ENCODE measurements around the gene EEPD1.

The EEPD1 gene

DNA sequence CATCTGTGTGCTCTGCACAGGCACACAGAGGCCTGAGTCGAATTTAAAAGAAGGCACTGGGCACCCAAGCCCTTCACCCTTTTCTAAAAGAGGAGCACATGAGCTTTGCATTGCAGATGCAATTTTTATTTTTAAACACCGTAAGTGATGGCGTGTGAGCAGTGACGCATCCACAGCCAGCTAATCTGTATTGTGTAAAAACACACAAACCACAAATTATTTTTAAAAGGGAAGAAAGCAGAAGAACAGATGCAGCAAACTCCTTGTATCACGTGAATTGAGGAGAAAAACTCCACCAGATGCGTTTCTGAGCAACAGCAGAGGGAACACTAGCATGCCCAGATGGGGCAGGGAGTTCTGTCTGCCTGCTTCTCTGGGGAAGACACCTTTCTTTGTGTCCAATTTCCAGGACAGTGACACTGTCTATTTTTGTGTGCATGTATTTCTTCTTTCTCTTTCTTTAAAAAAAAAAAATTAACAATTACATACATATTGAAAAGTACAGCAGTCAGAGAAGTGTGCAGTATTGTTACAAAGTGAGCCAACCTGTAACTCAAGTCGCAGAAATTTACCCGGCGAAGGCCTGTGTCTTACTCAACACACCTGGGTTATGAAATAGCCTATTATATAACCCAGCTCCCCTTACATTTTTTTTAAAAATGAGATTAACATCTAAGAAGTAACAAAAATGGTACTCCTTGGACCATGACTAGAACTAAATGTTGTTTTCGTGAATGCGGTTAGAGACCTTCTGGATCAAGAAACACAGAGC is 39.2 kb downstream of the EEPD1 start:
- DNase-seq = no peak

DNA sequence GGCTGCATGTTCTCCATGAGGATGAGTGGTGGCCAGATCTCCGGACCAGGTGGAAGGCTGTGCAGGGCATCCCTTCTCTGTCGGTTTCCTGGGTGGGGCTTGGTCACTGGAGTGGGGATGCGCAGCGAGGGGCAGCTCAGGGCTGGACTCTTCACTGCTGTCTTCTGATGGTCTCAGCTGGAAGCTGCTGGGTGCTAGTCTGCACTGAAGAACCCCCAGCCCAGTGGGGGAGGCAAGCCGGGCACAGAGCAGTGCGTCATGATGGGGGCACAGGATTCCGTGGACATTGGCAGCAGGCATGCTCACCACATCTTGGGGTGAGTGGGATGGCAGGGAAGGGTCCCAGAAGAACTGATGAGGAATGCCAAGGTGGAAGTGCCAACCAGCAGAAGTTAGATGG is 39.8 kb downstream of the EEPD1 start:
- DNase-seq = no peak

DNA sequence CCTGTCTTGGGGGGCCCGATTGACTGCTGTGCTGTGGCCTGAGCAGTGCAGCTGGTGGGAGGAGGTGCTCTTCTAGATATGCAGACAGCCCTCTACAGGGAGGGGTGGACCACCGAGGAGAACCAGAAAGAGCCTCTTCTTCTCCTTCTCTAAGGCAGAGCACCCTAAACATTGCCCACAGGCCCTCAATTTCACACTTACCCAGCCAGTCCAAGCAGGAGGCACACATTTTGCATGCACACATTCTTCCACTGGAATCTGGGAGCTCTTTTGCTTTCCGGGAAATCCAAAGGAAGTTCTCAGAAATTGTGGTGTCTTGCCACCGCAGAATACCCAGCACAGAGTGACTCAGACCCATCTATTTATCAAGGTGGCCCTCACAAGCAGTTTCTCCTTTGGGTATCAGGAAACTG is 45.8 kb downstream of the EEPD1 start:
- no peak for DNase-seq

DNA sequence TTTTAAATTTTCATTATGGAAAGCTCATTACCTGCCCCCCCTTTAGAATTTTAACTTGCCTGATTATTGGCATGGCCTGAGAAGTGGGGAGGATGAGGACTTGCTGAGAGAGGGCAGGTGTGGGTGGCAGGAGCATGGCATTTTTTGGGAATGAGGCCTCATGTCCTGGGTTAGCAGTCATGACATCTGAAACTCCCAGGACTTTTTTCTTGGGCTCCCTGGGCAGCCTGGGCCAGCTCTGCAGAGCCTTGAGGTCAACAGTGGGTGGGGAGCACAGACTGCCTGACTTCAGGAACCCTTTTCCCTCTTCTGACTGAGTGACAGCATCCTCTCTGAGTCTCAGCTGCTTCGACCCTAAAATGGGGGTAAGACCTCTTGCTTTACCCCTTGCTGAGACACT is 46.3 kb downstream of the EEPD1 start:
- DNase-seq = no peak

DNA sequence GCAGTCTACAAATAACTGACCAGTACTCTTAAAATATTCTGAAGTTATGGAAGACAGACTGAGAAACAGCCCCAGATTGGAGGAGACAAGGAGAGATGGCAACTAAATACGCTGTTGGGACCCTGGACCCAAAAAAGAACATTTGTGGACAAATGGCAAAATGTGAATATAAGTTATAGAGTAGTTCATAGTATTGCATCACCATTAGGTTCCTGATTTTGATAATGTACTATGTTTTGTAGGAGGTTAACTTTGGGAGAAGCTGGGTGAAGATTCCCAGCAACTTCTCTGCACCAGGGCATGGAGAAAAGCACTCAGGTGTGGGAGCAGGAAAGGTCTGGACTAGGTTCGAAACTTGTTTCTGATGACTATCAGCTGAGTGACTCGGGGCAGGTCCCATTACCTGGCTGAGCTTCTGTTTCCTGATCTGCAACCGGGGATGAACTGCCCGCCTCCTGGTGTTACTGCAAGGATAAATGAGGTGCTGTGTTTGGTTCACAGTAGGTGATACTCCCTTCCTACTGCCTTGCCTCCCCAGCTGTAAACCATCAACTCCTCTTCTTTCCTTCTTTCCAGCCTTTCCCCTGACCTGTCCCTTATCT is 48.2 kb downstream of the EEPD1 start:
- no peak for DNase-seq

DNA sequence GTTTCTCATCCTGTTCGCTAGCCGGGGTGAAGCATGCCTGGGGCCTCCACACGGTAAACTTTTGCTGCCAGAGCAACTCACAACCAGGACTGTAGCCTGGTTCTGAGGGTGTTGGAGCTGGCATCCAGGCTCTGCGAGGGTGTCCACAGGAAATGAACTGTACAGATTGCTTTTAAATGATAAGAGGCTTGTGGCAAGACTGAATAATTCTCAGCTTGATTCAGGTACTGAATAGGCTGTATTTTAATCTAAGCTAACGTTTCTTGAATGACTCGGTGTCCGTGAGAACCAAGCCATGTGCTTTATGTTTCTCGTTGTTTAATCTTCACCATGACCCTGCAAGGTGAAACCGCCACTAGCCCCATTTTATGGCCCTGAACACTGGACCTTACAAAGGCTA is 49.3 kb downstream of the EEPD1 start:
- DNase-seq = no peak

DNA sequence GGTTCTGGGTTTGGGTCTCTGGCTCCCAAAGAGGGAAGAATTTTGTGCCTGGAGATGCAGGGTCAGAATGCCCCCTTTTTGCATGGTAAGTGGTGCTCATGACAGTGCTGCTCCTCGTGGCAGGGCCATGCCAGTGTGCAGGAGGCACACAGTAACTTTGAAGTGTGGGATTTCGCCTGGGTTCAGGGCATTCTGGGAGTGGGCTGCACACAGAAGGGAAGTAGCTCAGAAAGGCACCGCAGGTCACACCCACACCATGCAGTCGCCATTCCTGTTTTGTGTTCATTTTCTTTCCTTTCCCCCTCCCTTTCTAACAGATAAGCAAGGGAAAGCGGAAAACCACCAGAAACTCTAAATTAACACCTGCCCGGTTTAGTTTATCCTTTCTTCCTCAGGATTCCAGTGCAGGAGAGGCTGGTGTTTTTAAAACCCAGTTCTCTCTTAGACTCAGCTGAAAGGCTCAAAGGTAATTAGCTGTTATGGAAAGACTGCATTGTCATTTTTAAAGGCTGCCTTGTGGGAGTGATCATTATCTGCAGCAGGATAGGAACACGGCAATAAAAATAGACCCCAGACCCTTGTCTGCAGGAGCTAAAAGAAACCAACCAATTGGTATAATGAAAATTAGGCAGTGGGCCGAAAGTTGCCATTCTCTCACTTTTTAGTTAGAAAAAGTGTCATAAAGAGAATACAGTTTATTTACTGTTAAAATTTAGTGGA is 50.2 kb downstream of the EEPD1 start:
- no peak for DNase-seq

DNA sequence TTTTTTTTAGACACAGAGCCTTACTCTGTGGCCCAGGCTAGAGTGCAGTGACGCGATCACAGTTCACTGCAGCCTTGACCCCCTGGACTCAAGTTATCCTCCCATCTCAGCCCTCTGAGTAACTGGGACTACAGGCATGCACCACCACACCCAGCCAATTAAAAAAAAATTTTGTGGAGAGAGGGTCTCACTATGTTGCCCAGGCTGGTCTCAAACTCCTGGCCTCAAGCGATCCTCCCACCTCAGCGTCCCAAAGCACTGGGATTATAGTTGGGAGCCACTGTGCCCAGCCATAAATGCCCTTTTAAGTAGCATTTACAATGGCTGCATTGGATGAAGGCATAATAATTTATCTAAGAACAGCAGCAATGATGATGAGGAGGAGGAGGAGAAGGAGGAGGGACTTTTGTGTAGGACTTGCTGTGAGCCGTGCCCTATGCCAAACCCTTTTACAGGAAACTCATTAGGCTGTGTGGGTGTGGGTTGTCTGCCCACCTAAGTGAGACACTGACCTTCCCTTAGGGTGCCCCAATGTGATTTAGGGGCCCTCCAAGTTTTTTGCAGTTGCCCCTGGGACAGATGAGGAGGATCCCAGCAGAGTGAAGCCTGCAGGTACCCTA is 51.1 kb downstream of the EEPD1 start:
- no peak for DNase-seq

DNA sequence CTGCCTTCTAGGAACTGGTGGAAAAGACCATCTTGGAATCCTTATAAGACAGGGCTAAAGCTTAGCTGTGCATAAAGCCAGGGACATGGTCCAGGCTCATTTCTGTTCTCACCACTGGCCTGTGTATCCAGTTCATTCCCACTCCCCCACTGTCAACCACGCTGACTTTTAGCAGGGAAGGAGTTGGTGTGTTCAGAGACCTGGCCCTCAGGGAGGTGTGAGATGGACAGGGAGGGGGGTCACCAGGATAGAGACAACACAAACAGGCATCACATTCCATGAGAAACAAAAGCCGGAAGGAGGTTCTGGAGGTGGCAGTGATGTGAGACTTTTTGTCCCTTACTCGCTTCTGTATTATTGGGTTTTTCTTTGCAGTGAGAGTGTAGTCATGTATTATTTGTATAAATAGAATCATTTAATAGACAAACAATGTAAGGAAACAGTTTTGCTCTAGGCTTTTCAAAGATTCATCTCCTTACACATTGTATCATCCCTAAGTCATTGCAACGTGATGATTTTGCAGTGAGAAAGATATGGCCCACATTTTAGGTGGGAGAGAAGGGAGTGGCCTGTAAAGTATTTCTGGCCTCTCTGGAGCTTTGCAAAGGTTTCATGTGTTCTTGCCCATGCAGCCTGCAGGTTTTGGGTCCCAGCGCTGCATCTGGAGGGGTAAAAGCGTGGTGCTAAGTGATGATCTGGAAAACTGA is 52.0 kb downstream of the EEPD1 start:
- no peak for DNase-seq

DNA sequence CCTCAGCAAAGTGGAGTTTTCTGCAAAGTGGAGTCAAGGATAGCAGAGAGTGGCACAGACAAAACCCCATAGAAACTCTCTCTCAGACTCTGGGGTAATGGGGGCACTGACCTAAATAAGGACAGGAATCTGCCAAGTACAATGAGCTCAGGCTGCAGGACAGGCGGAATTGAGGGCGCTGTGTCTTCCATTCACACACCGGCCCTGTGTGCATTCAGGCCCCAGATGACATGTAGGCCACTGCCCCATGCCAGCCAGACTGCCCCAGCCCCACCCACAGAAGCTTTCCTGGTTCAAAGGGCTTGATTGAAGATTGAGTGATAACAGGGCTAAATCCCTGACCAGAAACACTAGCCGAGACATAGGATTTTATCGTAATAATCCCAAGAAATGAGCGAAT is 52.7 kb downstream of the EEPD1 start:
- no peak for DNase-seq

DNA sequence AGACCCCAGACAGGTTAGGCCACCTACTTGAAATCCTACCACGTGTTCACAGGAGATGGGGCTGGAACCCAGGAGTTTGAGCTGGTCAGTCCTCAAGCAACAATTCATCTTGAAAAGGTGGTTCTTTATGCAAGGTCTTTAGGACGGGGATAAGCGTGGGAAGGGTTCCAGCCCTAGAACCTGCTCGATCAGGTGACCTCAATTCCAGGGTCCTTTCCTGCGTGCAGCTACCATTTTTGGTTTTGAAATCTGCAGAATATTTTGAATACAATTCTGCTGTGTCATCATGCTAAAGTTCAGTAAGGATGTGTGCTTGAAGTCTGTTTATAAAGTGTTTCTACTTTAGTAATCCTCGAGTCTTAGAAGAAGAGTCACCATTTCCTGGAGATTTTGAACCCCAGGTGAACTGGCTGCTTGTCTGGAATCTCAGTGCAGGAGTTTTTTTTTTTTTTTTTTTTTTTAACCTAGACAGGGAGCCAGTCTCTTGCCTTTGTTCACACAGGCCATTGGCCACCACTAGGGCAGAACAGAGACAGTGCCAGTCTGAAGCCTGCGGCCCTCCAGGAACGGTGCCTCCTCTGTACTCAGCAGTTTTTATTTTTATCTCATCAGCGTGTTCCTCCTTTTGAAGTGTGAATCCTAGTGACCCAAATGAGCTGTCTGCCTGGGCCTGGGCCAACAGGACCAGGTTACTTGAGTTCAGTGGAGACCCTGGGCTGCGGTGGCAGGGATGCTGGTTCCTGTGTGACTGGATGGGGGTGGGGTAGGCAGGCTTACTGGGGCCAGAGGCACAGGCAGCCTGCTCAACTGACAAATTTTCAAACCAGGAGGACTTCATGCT is 54.6 kb downstream of the EEPD1 start:
- DNase-seq = peak in 1 of 2 experiments; percentile 16

DNA sequence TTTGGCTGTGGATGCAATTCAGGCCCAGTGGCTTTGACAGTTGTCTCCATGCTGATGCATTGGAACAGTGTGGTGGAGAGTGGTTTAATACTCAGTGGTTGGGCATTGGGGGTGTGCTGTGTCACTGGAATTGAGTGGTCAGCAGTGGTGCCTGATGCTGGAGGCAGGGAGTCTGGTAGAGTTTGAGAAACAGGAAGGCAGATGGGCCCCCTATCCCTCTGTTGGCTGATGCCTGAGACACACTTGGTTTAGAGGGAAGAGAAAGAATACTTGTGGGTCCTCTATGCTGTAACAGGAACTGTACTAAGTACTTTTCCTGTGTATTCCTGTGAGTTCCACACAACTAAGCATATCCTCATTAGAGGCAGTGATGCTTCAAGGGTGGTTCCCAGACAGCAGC is 55.4 kb downstream of the EEPD1 start:
- no peak for DNase-seq

DNA sequence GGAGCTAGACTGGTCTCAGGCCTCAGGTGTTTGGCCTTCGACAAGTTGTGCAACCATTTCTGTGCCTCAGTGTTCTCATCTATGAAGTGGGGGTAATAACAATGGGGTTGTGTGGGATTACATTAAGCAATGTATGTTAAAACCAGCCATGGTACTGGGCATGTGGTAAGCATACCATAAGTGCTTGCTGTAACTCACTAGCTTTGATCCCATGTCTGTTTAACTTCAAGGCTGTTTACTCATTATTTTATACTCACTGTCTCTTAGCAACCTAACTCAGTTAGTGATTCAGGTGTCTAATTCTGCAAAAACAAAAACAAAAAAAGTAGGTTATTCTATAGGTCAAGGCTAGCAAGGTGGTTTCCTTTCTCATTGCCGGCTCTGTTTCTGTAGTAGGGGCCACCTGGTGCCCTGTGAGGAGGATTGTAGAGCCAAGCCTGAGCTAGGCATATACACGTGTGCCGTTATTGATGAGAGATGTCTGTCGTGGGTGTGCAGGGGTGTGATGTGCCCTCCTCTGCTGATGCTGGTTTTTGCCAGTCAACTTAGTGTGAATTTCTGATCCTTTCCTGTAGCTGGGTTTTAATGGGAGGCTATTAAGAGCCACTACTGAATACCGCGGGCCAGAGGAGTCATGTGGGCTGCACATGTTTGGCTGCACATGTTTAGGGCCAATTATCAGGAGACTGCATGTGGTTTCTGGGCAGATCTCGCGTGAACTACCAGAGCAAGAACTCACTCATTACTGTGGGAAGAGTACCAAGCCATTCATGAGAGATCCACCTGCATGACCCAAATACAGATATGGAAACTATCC is 56.2 kb downstream of the EEPD1 start:
- DNase-seq = no peak

DNA sequence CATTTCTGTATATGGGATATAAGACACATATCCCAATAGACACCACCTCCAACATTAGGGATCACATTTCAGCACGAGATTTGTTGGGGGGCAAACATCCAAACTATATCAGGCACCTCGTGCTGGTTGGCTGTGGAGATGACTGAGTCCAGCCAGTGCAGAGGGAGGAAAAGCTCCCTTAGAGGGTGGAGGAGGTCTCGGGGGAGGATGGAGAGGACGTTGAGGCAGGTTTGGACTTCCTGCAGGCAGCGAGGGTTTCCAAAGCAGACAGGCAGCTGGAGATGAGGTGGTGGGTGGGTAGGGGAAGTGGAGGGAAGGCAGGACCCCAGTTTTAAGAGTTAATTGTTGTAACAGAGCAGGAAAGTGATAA is 56.7 kb downstream of the EEPD1 start:
- DNase-seq = no peak

DNA sequence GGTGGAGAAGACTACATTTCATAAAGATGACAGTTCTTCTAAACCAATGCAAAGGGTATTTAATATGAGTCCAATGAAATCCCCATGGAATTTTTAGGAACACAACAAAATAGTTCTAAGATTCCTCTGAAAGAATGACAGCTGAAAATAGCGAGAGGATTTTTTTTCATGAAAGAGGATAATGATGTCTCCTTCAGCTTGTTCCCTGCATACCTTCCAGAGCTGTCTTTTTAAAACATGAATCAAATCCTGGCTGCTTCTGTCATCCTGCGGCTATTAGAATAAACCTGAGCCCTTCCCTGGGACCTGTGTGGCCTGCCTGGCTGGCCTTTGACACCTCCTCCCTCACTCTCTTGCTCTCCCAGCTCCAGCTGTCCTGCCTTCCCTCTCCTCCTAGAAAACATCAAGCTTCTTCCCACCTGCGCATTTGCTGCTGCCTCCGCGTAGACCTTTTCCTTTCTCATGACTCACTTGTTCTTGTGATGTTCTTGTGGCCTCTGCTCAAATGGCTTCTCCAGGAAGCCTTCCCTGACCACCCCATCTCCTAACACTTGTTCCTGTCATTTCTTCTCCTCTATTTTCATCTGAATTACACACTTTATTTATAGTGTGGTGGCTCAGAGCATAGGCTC is 57.4 kb downstream of the EEPD1 start:
- DNase-seq = no peak

DNA sequence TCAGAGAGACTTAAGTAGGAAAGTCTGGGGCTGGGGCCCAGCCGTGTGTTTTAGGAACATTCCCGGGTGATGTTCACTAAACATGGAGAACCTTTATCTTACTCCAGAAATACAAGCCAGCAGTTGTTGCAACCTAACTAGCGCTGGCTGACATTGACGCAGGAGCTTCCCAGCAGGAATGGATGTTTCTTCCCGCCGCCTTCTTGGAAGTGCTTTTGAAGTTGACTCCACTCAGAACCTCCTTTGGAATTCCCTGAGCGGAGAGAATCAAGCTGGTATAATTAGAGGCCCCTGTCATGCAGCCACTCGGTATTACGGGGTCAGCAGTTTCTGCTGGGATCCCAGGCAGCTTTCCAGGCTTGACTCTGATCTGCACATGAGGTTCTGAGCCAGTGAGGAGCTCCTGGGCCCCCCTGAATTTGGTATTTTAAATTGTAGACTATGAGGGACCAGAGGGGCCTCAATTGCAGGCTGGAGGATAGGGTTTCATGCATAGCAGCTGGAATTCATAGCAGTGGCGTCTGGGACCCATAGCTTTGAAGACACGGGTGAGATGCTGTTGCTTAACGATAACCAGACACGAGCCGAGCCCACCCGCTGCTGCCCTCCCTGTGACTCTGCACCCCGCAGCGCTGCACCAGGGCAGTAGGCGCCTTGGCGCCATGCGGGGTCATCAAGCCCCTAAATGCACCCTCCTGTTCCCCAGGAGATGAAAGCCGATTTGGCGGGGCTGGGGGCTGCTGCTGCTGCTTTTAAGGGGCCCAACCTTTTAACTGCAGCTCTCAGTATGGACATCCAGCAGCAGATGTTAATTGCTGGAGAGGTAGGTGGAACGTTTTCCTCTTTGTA is 61.8 kb downstream of the EEPD1 start:
- no peak for DNase-seq

DNA sequence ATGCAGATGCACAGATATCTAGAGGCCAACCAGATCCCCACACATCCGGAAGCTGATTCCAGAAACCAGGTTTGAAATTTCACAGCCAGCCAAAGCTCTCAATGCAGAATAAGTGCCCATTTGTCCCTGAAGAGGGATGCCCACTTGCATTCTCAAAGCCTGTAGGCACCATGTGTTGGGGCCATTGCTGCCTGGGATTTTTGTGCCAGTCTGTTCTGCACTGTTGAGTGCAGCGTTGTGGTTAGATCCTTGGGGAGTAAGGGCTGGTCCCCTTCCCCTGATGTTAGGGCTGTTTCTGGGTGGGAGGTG is 62.4 kb downstream of the EEPD1 start:
- DNase-seq = no peak

DNA sequence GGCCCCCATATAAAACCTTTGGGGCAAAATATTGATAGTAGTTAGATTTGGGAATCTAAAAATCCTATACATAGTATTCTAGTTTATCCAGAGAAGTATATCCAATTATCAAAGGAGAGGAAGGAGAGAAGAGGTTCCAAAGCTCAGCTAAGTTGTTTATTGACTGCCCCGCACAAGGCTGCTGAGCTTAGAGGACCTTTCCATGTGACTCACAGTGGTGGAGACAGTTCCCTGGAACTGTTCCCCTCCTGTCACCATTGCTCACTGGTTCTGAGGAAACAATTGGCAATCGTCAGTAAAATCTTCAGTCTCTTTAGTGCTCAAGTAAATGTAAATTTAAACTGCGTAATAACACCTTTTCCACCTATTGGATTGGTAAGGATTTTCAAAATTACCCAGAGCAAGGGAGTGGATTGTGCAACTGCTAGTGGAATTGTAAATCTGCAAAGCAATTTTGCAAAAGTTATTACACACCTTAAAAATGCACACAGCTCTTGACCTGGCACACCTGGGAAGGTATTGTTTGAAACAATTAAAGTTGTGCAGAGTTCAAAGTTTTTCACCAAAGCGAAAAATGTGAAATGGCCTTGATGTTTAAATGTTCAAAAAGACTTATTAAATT is 63.1 kb downstream of the EEPD1 start:
- DNase-seq = no peak

DNA sequence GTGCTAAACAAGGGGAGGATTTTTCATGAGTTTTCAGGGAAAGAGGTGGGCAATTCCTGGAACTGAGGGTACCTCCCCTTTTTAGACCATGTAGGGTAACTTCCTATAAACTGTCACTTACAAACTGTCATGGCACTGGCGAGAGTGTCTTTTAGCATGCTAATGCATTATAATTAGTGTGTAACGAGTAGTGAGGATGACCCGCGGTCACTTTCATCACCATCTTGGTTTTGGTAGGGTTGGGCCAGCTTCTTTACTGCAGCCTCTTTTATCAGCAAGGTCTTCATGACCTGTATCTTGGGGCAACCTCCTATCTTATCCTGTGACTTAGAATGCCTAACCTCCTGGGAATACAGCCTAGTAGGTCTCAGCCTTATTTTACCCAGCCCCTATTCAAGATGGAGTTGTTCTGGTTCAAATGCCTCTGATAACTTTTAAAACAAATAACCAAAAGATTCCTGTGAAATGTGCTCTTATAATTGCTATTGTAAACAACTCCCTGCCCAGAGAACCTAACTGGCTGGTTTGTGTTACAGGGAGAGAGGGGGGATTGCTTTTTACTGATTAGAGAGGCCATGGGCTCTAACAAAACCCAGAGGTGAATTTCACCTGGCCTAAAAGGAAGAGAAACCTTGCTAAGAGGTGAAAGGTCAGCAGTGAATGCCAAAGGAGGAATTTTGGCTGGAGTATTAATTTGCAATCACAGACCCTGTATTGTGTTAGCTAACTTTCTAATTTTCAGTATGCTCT is 64.3 kb downstream of the EEPD1 start:
- DNase-seq = no peak

Data from activated CD4-positive, alpha-beta T cell treated with anti-CD3 and anti-CD28 coated beads, Interleukin-2, amount 50 U/mL, for 48 hours (primary cell).